HCT116 (cell line): ENCODE measurements around the gene PLXNB3. TPM values are rescaled to one million over a fixed set of nuclear protein-coding genes. Genes with fewer than 3 reads are reported as not detected.

Experiments used
- ATAC-seq: fragments of 200-7000 bp; cut with Tn5 transposase; 2 replicates; pipeline ENCODE4 v1.9.1; 2020; ENCODE audit warnings: mild to moderate bottlenecking, moderate library complexity
- BruUV-seq: library from RNA; stranded (reverse); fragments of 400-500 nt; replicated peaks from 2 replicates; lab custom pipeline; 2021; lab: Mats Ljungman, UMichigan
- CTCF ChIA-PET: fragments of 300-600 bp; sonication (Branson Sonifier 250); formaldehyde crosslinking; loops from one replicate; lab custom pipeline; 2021; ENCODE audit warnings: antibody characterized with exemption; lab: Charles Lee
- POLR2A ChIA-PET: fragments of 300-600, 350-600 bp; sonication (Branson Sonifier 250); formaldehyde crosslinking; loops from one replicate; lab custom pipeline; 2021; ENCODE audit warnings: antibody characterized with exemption; lab: Charles Lee
- RAD21 ChIA-PET, 2 experiments: fragments of 300-600 bp; sonication (Branson Sonifier 250); formaldehyde crosslinking; loops; one replicate each; lab custom pipeline; 2023; ENCODE audit warnings: low total read pairs in 2 of 2; ENCODE audit not compliant: uncharacterized antibody in 2 of 2, unreplicated experiment in 2 of 2, low non-redundant PET in 1 of 2; lab: Charles Lee
- DNase-seq: peaks from one replicate; pipeline ENCODE4 v3.0.0-alpha.2; 2010; ENCODE audit warnings: low read depth, low spot score
- H2AFZ ChIP-seq: fragments of 200-600 bp; shearing (Covaris generic), sonication (generic); 2 replicates; pipeline ENCODE4 v1.6.1; 2017; ENCODE audit warnings: low read depth, mixed run types, mixed read lengths, antibody characterized with exemption, low read length; ENCODE audit not compliant: poor library complexity, severe bottlenecking
- H3K27ac ChIP-seq: 2 replicates; pipeline ENCODE4 v1.5.1; 2012; ENCODE audit warnings: low read depth, low read length
- H3K27me3 ChIP-seq: fragments of 200-600 bp; sonication (generic); 2 replicates; pipeline ENCODE4 v1.6.1; 2016; ENCODE audit warnings: mixed run types, low read length, mixed read lengths; ENCODE audit not compliant: insufficient read depth
- H3K36me3 ChIP-seq, 2 experiments: fragments of 200-500 bp in 1 of 2; fragments of 200-600 bp in 1 of 2; sonication (Bioruptor generic) in 1 of 2; sonication (generic) in 1 of 2; 2 replicates each; pipeline versions ENCODE4 v1.5.1 to v1.6.1; 2014 to 2016; ENCODE audit warnings: low read length in 2 of 2, inconsistent platforms in 1 of 2, mixed read lengths in 1 of 2, mixed run types in 1 of 2; ENCODE audit not compliant: insufficient read depth in 2 of 2, control insufficient read depth in 1 of 2
- H3K4me1 ChIP-seq, 2 experiments: fragments of 200-600 bp in 1 of 2; sonication (generic) in 1 of 2; 2 replicates each; pipeline versions ENCODE4 v1.5.1 to v1.6.1; 2012 to 2017; ENCODE audit warnings: low read length in 2 of 2, inconsistent platforms in 1 of 2, mild to moderate bottlenecking in 1 of 2, mixed read lengths in 1 of 2, mixed run types in 1 of 2, moderate library complexity in 1 of 2; ENCODE audit not compliant: insufficient read depth in 2 of 2, control insufficient read depth in 1 of 2
- H3K4me2 ChIP-seq: fragments of 200-600 bp; sonication (generic); 2 replicates; pipeline ENCODE4 v1.6.1; 2017; ENCODE audit warnings: mixed run types, low read length, mixed read lengths
- H3K4me3 ChIP-seq, 2 experiments: fragments of 200-600 bp in 1 of 2; sonication (generic) in 1 of 2; replicated peaks in 1 of 2; 2 replicates each; pipeline ENCODE4 v1.5.1; 2011 to 2016; ENCODE audit warnings: low read length in 2 of 2, control low read depth in 1 of 2, low read depth in 1 of 2, mild to moderate bottlenecking in 1 of 2, mixed read lengths in 1 of 2, mixed run types in 1 of 2
- H3K79me2 ChIP-seq: fragments of 200-600 bp; sonication (generic); 2 replicates; pipeline ENCODE4 v1.6.1; 2017; ENCODE audit warnings: mild to moderate bottlenecking, mixed run types, low read length, moderate library complexity, mixed read lengths; ENCODE audit not compliant: insufficient read depth
- H3K9ac ChIP-seq: fragments of 200-600 bp; sonication (generic); 2 replicates; pipeline ENCODE4 v1.6.1; 2016; ENCODE audit warnings: low read length, mixed read lengths
- H3K9me2 ChIP-seq: fragments of 200-600 bp; sonication (generic), shearing (Covaris generic); 2 replicates; pipeline ENCODE4 v1.6.1; 2017; ENCODE audit warnings: mixed run types, mild to moderate bottlenecking, moderate library complexity; ENCODE audit not compliant: insufficient read depth
- H3K9me3 ChIP-seq, 2 experiments: fragments of 200-500 bp in 1 of 2; fragments of 200-600 bp in 1 of 2; sonication (Bioruptor generic) in 1 of 2; sonication (generic) in 1 of 2; 2 replicates each; pipeline ENCODE4 v1.6.1; 2014 to 2017; ENCODE audit warnings: low read length in 2 of 2, mixed read lengths in 2 of 2, inconsistent platforms in 1 of 2, low read depth in 1 of 2, mild to moderate bottlenecking in 1 of 2, mixed run types in 1 of 2, moderate library complexity in 1 of 2; ENCODE audit not compliant: control insufficient read depth in 1 of 2, insufficient read depth in 1 of 2
- H4K20me1 ChIP-seq: fragments of 200-600 bp; sonication (generic), shearing (Covaris generic); 2 replicates; pipeline ENCODE4 v1.6.1; 2017; ENCODE audit warnings: mixed run types, mild to moderate bottlenecking, moderate library complexity; ENCODE audit not compliant: insufficient read depth
- ATF3 ChIP-seq: IDR thresholded peaks from 2 replicates; pipeline ENCODE4 v1.6.1; 2012
- CBX3 ChIP-seq: IDR thresholded peaks from 2 replicates; pipeline ENCODE4 v1.6.1; 2012; ENCODE audit warnings: low read depth
- EGR1 ChIP-seq: IDR thresholded peaks from 2 replicates; pipeline ENCODE4 v1.6.1; 2012; ENCODE audit warnings: low read depth
- ELF1 ChIP-seq: IDR thresholded peaks from 2 replicates; pipeline ENCODE4 v1.6.1; 2012; ENCODE audit warnings: low read depth, borderline replicate concordance
- EZH2 ChIP-seq: fragments of 200-600 bp; sonication (generic); IDR thresholded peaks from 2 replicates; pipeline ENCODE4 v1.6.1; 2017; ENCODE audit warnings: antibody characterized with exemption, mixed run types
- EZH2phosphoT487 ChIP-seq: fragments of 200-600 bp; IDR thresholded peaks from 2 replicates; pipeline ENCODE4 v1.6.1; 2018; ENCODE audit warnings: antibody characterized with exemption, borderline replicate concordance
- FOSL1 ChIP-seq: IDR thresholded peaks from 2 replicates; pipeline ENCODE4 v1.6.1; 2012; ENCODE audit warnings: low read depth
- JUND ChIP-seq: IDR thresholded peaks from 2 replicates; pipeline ENCODE4 v1.6.1; 2012
- MAX ChIP-seq: IDR thresholded peaks from 2 replicates; pipeline ENCODE4 v1.6.1; 2012
- POLR2A ChIP-seq: IDR thresholded peaks from 2 replicates; pipeline ENCODE4 v1.7.0; 2011; ENCODE audit warnings: borderline replicate concordance; ENCODE audit not compliant: insufficient read depth, insufficient read length; ENCODE audit errors: extremely low read depth
- REST ChIP-seq: IDR thresholded peaks from 2 replicates; pipeline ENCODE4 v1.6.1; 2012; ENCODE audit warnings: low read depth
- SIN3A ChIP-seq: IDR thresholded peaks from 2 replicates; pipeline ENCODE4 v1.6.1; 2012; ENCODE audit warnings: low read depth
- SP1 ChIP-seq: IDR thresholded peaks from 2 replicates; pipeline ENCODE4 v1.6.1; 2012; ENCODE audit warnings: low read depth
- SRF ChIP-seq: IDR thresholded peaks from 2 replicates; pipeline ENCODE4 v1.6.1; 2012; ENCODE audit warnings: low read depth
- TCF7L2 ChIP-seq: IDR thresholded peaks from 2 replicates; pipeline ENCODE4 v1.7.0; 2011; ENCODE audit warnings: borderline replicate concordance, inconsistent platforms; ENCODE audit not compliant: insufficient read depth, insufficient read length; ENCODE audit errors: extremely low read depth
- intact Hi-C: fragments of 100-400 bp; cut with micrococcal nuclease; formaldehyde crosslinking; loops from 2 replicates; pipeline ENCODE4 v1.10.0; 2022
- total RNA-seq: library from RNA; stranded (reverse); gene quantifications from one replicate; pipeline ENCODE4 v1.2.1, GENCODE V29; 2021; ENCODE audit not compliant: unreplicated experiment

Gene PLXNB3
- total RNA-seq, 1 experiment from 2014 or later: 4.8 TPM

GRCh38 chrX:153789654-153790053 lies 25.6 kb downstream of the PLXNB3 start:
- Histone ChIP-seq H3K27ac (no peak overlapping the region), H4K20me1 (no peaks in the 10 kb centered on the region), H3K4me1 (peaks cover 0 to 10% of the 10 kb centered on the region in 2 experiments; a peak in 2 of 4 replicates), H3K9ac (no peak overlapping the region), H2AFZ (no peak overlapping the region), H3K9me3 (no peaks in the 10 kb centered on the region), H3K36me3 (no peaks in the 10 kb centered on the region; a peak in 1 of 4 replicates), H3K9me2 (no peaks in the 10 kb centered on the region), H3K27me3 (no peaks in the 10 kb centered on the region), H3K4me3 (no peak overlapping the region), H3K79me2 (peaks cover 25% of the 10 kb centered on the region), H3K4me2 (no peak overlapping the region)
- POLR2A ChIA-PET: no interaction called here
- RAD21 ChIA-PET: no interaction called here
- ATAC-seq: no peak
- BruUV-seq: no TSS peak
- CTCF ChIA-PET: no interaction called here
- intact Hi-C loops: no loop called here
- DNase-seq: no peak
- TF ChIP-seq ELF1 (no peak), MAX (no peak), FOSL1 (no peak), ATF3 (no peak), SIN3A (no peak), TCF7L2 (no peak), JUND (no peak), CBX3 (no peak), SRF (no peak), EGR1 (no peak), EZH2 (no peak), POLR2A (no peak), REST (no peak), EZH2phosphoT487 (no peak), SP1 (no peak)
